Neural crest cell (in vitro differentiated cells): ENCODE results near the gene IST1. TPM values are rescaled to one million over a fixed set of nuclear protein-coding genes. Genes with fewer than 3 reads are reported as not detected.
"Not testable (repeated sequence)": the region's sequence is repeated elsewhere in the genome, so short reads cannot be mapped to it uniquely, and the experiment has no call there.

Experiments used
- DNase-seq: peaks from one replicate; pipeline ENCODE4 v3.0.0; 2021; ENCODE audit warnings: low read depth, mixed read lengths, low spot score
- H3K27ac Mint-ChIP-seq: one replicate; pipeline ENCODE4 v1.8.0; 2021; ENCODE audit warnings: mild to moderate bottlenecking, mixed read lengths; ENCODE audit not compliant: unreplicated experiment
- H3K27me3 Mint-ChIP-seq: 2 replicates; pipeline ENCODE4 v1.8.0; 2021; ENCODE audit warnings: low read depth, mild to moderate bottlenecking, mixed read lengths
- H3K36me3 Mint-ChIP-seq: 2 replicates; pipeline ENCODE4 v1.8.0; 2021; ENCODE audit warnings: low read depth, mild to moderate bottlenecking, mixed read lengths
- H3K4me1 Mint-ChIP-seq: 2 replicates; pipeline ENCODE4 v1.8.0; 2021; ENCODE audit warnings: mixed read lengths
- H3K4me3 Mint-ChIP-seq: one replicate; pipeline ENCODE4 v1.8.0; 2021; ENCODE audit warnings: mild to moderate bottlenecking, mixed read lengths
- H3K9me3 Mint-ChIP-seq: 2 replicates; pipeline ENCODE4 v1.8.0; 2021; ENCODE audit warnings: mixed read lengths
- CTCF ChIP-seq: fragments of 200-600 bp; sonication (generic); conservative IDR thresholded peaks from 2 replicates; pipeline ENCODE4 v1.5.0; 2021; ENCODE audit warnings: antibody characterized with exemption, mild to moderate bottlenecking
- total RNA-seq: library from RNA; stranded (reverse); gene quantifications from 2 replicates; pipeline ENCODE4 v1.2.1, GENCODE V29; 2021

IST1 gene
- total RNA-seq, 1 donor from 2014 or later: 242 TPM

GRCh38 chr16:71902656-71903365, 7.5 kb downstream of the IST1 start:
- TF ChIP-seq CTCF: no peak
- no peak overlapping the region for H3K27ac Mint-ChIP-seq
- H3K27me3 Mint-ChIP-seq: no peaks in the 10 kb centered on the region
- H3K36me3 Mint-ChIP-seq: peaks cover 4% of the 10 kb centered on the region
- no peak for DNase-seq
- H3K4me3 Mint-ChIP-seq: no peak overlapping the region
- H3K4me1 Mint-ChIP-seq: peaks cover 22% of the 10 kb centered on the region
- no peaks in the 10 kb centered on the region for H3K9me3 Mint-ChIP-seq

GRCh38 chr16:71903608-71904007, 8.3 kb downstream of the IST1 start:
- Mint-ChIP-seq H3K4me1 (peaks cover 22% of the 10 kb centered on the region), H3K36me3 (peaks cover 4% of the 10 kb centered on the region), H3K27me3 (no peaks in the 10 kb centered on the region), H3K4me3 (no peak overlapping the region), H3K9me3 (no peaks in the 10 kb centered on the region), H3K27ac (no peak overlapping the region)
- no peak for DNase-seq
- no peak for TF ChIP-seq CTCF

GRCh38 chr16:71904239-71904638, 8.9 kb downstream of the IST1 start:
- no peak for TF ChIP-seq CTCF
- no peak for DNase-seq
- no peak overlapping the region for H3K27ac Mint-ChIP-seq
- peaks cover 22% of the 10 kb centered on the region for H3K4me1 Mint-ChIP-seq
- H3K36me3 Mint-ChIP-seq: peaks cover 4% of the 10 kb centered on the region
- no peaks in the 10 kb centered on the region for H3K9me3 Mint-ChIP-seq
- no peak overlapping the region for H3K4me3 Mint-ChIP-seq
- no peaks in the 10 kb centered on the region for H3K27me3 Mint-ChIP-seq

- H3K27ac Mint-ChIP-seq, H3K36me3 Mint-ChIP-seq, H3K4me3 Mint-ChIP-seq, H3K9me3 Mint-ChIP-seq, DNase-seq, H3K27me3 Mint-ChIP-seq: not testable (repeated sequence)
- H3K4me1 Mint-ChIP-seq: peaks cover 16% of the 10 kb centered on the region
Observed at GRCh38 chr16:71905765-71906164, 10.4 kb downstream of the IST1 start.

- no peak overlapping the region for H3K27ac Mint-ChIP-seq
- peaks cover 3% of the 10 kb centered on the region for H3K9me3 Mint-ChIP-seq
- peaks cover 16% of the 10 kb centered on the region for H3K36me3 Mint-ChIP-seq
- no peaks in the 10 kb centered on the region for H3K27me3 Mint-ChIP-seq
- H3K4me3 Mint-ChIP-seq: no peak overlapping the region
- DNase-seq: no peak
- TF ChIP-seq CTCF: no peak
- H3K4me1 Mint-ChIP-seq: no peaks in the 10 kb centered on the region
Observed at GRCh38 chr16:71911121-71911520, 15.8 kb downstream of the IST1 start.

- peaks cover 3% of the 10 kb centered on the region for H3K9me3 Mint-ChIP-seq
- H3K36me3 Mint-ChIP-seq: peaks cover 24% of the 10 kb centered on the region
- H3K4me3 Mint-ChIP-seq: no peak overlapping the region
- peak overlapping the region; percentile 81 for H3K27ac Mint-ChIP-seq
- no peak for DNase-seq
- no peaks in the 10 kb centered on the region for H3K4me1 Mint-ChIP-seq
- TF ChIP-seq CTCF: no peak
- no peaks in the 10 kb centered on the region for H3K27me3 Mint-ChIP-seq
Observed at GRCh38 chr16:71912534-71913275, 17.4 kb downstream of the IST1 start.
